Erythroblast (primary cell): ENCODE results near the gene EEF1AKMT3.

ENCODE experiments used
- GATA1 ChIP-seq: IDR thresholded peaks from 2 replicates; pipeline ENCODE4 v1.6.1; 2011; ENCODE audit warnings: low read depth, mild to moderate bottlenecking, control low read depth, low read length, moderate library complexity
- POLR2A ChIP-seq: IDR thresholded peaks from 2 replicates; pipeline ENCODE4 v1.6.1; 2011; ENCODE audit warnings: mild to moderate bottlenecking, low read length

GRCh38 chr12:57781244-57781643, 8.8 kb downstream of the EEF1AKMT3 start:
- no peak for TF ChIP-seq POLR2A
- no peak for TF ChIP-seq GATA1
